NB4 (cell line): ENCODE results near the gene PNISR.

Source experiments
- DNase-seq: peaks from one replicate; pipeline ENCODE4 v3.0.0; 2010; ENCODE audit warnings: low read depth
- H3K4me3 ChIP-seq: one replicate; pipeline ENCODE4 v1.5.1; 2011; ENCODE audit warnings: mild to moderate bottlenecking, low read depth, low read length, moderate library complexity
- MYC ChIP-seq: IDR thresholded peaks from 2 replicates; pipeline ENCODE4 v1.6.1; 2011; ENCODE audit warnings: low read depth, low read length
- POLR2A ChIP-seq: IDR thresholded peaks from 2 replicates; pipeline ENCODE4 v1.6.1; 2011; ENCODE audit warnings: mild to moderate bottlenecking; ENCODE audit not compliant: insufficient read length; ENCODE audit errors: extremely low read depth
- TF ChIP-seq, protein P1 (sequence below): IDR thresholded peaks from 2 replicates; pipeline ENCODE4 v1.6.1; 2011; ENCODE audit warnings: low read depth, low read length
- TF ChIP-seq, protein P2 (sequence below): IDR thresholded peaks from one replicate; pipeline ENCODE4 v1.5.1; 2012; ENCODE audit warnings: low read depth, low read length

Gene PNISR

DNA sequence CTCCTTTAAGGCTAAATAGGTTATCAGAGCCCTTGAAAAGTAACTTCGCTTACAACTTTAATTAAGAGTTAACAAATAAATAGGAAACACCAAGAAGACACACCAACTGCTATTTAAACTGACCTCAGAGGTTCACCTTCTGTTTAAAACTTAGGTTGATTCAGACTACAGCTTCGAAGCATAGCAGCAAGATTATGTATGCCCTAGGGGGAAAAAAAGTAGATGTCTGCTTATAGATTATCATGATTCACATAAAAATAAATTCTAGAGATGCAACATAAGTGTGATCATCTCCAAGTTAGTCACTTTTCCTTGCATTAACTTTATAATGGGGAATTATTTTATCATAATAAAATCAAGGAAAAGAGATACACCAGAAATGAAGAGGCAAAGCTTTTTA is 8.9 kb downstream of the PNISR start:
- TF ChIP-seq, protein P1, sequence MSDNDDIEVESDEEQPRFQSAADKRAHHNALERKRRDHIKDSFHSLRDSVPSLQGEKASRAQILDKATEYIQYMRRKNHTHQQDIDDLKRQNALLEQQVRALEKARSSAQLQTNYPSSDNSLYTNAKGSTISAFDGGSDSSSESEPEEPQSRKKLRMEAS: no peak
- no peak for TF ChIP-seq MYC
- TF ChIP-seq POLR2A: no peak
- TF ChIP-seq, protein P2, sequence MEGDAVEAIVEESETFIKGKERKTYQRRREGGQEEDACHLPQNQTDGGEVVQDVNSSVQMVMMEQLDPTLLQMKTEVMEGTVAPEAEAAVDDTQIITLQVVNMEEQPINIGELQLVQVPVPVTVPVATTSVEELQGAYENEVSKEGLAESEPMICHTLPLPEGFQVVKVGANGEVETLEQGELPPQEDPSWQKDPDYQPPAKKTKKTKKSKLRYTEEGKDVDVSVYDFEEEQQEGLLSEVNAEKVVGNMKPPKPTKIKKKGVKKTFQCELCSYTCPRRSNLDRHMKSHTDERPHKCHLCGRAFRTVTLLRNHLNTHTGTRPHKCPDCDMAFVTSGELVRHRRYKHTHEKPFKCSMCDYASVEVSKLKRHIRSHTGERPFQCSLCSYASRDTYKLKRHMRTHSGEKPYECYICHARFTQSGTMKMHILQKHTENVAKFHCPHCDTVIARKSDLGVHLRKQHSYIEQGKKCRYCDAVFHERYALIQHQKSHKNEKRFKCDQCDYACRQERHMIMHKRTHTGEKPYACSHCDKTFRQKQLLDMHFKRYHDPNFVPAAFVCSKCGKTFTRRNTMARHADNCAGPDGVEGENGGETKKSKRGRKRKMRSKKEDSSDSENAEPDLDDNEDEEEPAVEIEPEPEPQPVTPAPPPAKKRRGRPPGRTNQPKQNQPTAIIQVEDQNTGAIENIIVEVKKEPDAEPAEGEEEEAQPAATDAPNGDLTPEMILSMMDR: no peak
- no peak overlapping the region for H3K4me3 ChIP-seq
- no peak for DNase-seq

DNA sequence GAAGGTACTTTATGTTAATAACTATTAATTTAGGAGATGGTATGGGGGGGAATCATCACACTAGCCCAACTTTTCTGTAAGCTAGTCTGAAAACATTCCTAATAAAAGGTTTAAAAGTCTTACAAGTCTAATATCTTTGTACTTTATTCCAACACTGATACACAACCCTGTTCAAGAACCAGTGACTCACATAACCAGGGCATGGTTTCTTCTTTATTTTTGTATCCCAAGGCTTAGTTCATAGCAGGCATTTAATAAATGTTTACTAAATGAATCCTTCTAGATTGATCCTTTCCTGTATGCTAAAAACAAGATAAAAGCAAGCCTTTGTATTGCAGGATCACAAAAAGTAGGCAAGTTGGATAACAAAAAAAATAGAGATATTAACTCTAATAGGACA is 9.7 kb downstream of the PNISR start:
- DNase-seq: no peak
- no peak overlapping the region for H3K4me3 ChIP-seq
- TF ChIP-seq, protein P1: no peak
- no peak for TF ChIP-seq POLR2A
- TF ChIP-seq, protein P2: no peak
- no peak for TF ChIP-seq MYC

DNA sequence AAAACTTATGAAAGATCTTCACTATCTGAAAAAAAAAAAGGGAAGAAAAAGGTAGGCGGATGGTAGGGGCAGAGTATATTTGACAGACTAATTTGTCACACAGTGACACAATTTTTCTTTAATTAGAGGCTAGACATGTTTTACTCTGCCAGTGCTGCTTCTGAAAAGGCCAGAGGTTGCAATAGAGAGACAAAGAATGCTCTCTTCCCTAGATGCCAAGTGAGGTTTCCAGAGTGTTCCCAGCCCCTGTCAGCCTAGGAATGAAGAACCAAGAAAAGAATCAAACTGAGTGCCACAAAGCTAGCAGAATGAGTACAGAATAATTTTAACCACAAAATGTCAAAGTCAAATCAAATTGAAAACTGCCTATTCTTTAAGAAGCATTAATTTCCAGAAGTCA is 13.0 kb downstream of the PNISR start:
- no peak for TF ChIP-seq MYC
- TF ChIP-seq POLR2A: no peak
- TF ChIP-seq, protein P1: no peak
- TF ChIP-seq, protein P2: no peak

DNA sequence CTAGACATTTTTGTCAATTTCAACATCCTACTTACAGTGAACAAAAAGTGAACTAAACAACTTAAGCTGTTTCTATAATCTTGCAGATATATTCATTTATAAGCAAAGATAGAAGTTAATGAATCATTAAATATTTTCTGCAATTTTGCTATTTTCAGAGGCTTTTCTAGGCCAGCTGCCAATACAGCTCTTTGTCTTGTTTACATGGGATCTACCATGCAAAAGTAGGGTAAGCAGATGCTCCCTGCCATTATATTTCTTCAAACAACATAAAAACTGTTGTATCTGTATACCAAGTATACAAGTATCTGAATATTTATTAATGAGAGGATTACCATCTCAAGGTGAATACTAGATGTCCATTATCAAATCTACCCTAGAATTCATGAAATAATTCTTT is 15.4 kb downstream of the PNISR start:
- DNase-seq: no peak
- no peak overlapping the region for H3K4me3 ChIP-seq
- TF ChIP-seq, protein P2: no peak
- TF ChIP-seq MYC (no peak), POLR2A (no peak)
- TF ChIP-seq, protein P1: no peak

More for the DNA sequence above, 13.0 kb downstream of the PNISR start:
- no peak for DNase-seq
- no peak overlapping the region for H3K4me3 ChIP-seq

DNA sequence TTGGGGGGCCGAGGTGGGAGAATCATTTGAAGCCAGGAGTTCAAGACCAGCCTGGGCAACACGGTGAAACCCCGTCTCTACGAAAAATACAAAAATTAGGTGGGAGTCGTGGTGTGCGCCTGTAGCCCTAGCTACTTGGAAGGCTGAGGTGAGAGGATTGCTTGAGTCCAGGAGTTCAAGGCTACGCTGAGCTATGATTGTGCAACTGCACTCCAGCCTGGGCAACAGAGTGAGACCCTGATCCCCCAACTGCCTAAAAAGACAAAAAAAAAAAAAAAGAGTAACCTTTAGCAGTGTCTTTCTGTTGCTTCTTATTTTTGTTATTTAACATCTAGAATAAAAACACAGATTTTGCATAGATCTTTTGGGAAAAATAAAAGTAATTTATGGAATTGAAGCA is 18.0 kb downstream of the PNISR start:
- no peak overlapping the region for H3K4me3 ChIP-seq
- TF ChIP-seq MYC: no peak
- no peak for DNase-seq

DNA sequence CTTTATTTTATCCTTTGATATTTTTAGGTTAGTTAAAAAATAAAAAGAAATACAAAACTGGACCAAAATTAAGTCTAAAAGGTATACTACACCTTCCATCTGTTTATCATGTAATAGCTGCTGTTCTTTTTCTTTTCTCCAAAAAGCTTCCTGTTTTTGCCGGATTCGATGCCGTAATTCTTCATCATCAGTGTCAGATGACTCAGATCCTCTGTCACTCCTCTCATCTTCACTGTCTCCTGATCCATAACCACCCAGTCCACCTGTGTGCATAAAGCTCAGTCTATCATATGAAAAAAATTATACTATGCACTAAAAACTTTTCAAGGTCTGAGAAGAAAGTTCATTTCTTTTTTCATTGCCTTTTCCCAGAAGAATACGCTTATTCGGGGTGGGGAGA is 22.7 kb downstream of the PNISR start:
- DNase-seq: no peak
- TF ChIP-seq, protein P2: no peak
- TF ChIP-seq, protein P1: no peak
- TF ChIP-seq MYC (no peak), POLR2A (no peak)
- H3K4me3 ChIP-seq: no peak overlapping the region
